HK-2 (cell line): ENCODE results near the gene C22orf42.
A peak's percentile ranks its signal among the peaks of the same experiment; 100 is the strongest.
"Not testable (repeated sequence)": the region's sequence is repeated elsewhere in the genome, so short reads cannot be mapped to it uniquely, and the experiment has no call there.

Source experiments
- DNase-seq: peaks from one replicate; pipeline ENCODE4 v3.0.0-alpha.2; 2018; ENCODE audit not compliant: unreplicated experiment

Gene C22orf42, protein sequence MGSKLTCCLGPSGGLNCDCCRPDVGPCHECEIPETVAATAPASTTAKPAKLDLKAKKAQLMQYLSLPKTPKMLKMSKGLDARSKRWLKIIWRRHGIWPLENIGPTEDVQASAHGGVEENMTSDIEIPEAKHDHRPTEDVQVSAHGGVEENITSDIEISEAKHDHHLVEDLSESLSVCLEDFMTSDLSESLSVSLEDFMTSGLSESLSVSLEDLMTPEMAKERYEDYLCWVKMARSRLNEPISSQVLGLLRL

DNA sequence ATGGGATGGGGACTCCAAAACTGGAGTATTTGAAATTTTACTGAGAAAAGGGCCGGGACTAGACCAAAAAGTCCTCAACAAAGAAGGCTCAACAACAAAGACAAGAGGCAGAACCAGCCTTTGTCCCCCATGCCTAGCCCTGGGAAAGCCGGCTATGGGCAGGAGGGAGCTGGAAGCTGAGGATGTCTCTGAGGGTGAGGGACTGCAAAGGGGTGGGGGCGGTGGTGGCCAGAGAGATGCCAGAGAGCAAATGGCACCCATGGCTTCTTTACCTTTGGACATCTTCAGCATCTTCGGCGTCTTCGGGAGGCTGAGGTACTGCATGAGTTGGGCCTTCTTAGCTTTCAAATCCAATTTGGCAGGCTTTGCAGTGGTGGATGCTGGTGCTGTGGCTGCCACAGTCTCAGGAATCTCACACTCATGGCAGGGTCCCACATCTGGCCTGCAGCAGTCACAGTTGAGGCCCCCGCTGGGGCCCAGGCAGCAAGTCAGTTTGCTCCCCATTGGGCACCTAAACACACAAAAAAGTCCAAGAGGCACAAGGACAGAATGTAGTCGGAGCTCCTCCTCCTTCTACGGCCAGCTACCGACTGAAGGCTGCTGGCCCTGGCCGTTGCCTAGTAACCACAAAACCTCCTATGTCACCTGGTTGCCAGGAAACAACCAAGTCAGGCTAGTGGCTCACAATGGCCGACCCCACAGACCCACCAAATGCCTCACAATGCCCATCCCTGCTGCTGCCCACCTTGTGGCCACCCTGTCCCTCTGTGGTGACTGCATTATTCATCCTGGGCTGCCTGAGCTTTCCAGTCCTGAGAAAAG is at the start of gene C22orf42:
Gene C22orf42, minus strand, starts transcription at position 592 of the 822 bp plus-strand sequence. Its CDS starts 88 bp downstream, at position 504.
- DNase-seq = no peak

DNA sequence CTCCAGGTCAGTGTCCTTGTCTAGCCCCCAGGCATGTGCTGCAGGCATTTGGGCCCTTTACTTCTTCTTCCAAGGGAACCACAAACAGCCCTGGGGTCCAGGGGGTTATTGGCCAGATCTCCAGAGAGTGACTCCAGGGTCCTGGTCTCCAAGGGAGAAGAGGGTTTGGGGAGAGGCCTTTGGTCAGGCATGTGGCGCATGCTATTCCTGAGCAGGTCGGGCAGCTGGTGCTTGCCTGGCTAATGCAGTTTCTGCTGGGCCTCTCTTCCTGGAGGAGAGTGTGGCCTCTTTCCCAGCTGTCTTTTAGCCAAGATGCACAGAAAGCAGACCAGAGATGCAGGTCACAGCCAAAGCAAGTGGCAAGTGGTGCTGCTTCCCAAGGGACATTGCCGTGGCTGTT is 49.6 kb upstream of the C22orf42 start:
- no peak for DNase-seq

- no peak for DNase-seq
Observed at GRCh38 chr22:32207971-32208480, 48.9 kb upstream of the C22orf42 start.

- DNase-seq = peak; percentile 33
Observed at GRCh38 chr22:32206774-32207758, 48.0 kb upstream of the C22orf42 start.

DNA sequence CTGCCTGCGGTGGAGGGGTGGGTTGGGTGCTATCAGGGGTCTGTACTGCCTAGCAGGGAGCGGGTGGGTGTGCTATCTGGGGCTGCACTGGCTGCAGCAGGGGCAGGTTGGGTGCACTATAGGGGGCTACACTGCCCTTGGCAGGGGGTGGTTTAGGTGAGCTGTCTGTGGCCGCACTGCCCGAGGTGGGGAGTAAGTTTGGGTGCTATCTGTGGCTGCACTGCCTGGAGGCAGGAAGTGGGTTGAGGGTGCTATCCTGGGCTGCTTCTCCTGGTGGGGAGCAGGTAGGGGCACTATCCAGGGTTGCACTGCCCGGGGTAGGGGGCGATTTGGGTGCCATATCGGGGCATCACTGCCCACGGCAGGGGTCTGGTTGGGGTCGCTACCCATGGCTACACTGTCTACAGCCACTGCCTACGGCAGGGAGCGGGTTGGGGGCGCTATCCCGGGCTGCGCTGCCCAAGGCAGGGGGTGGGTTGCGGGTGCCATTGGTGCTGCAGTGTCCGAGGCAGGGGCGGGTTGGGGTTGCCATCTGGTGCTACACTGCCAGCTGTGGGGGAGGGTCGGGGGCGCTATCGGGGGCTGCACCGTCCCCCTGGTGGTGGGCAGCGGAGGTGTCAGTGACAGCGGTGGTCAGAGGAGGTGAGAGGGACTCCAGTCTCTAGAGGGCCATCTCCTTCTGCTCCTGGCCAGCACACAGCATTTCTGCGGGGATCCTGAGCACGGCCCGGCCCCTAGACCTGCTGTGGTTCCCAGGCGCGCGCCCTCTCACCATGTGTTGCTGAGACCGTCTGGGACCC is 47.1 kb upstream of the C22orf42 start:
- no peak for DNase-seq

GRCh38 chr22:32204856-32205722 is 46.0 kb upstream of the C22orf42 start, which contains the start of gene RFPL2:
TSS of gene RFPL2 (minus strand) at chr22:32205073. CDS start at chr22:32202451, 2,622 bp downstream.
- DNase-seq = no peak

DNA sequence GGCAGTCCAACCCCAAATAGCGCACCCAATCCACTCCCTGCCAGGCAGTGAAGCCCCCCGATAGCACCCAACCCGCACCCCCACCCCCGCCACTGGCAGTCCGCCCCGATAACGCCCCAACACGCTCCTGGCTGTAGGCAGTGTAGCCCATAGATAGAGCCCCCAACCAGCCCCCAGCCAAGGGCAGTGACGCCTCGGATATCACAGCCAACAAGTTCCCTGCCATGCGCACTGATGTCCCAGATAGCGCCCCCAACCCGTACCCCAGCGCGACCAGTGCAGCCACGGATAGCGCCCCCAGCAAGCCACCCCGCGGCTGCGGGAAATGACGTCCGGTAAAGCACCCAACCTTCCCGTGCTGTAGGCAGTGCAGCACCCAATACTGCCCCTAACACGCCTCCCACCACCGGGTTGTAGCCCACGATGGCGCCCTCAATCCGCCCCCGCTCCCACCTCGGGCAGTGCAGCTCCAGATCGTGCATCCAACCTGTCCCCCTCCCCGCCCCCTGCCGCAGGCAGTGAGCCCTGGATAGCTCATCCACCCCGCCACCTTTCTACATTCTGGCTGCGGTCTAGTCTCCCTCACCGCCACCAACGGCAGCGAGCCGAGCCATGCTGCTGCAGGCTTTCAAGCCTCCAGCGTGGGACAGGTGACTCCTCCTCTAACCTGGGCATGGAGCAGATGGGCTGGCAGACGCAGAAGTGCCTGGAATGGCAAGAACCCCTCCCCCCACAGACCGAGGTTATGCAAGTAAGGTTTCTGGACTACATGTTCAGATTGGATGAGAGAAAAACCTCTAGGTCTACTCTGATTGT is 45.1 kb upstream of the C22orf42 start:
- DNase-seq = no peak

DNA sequence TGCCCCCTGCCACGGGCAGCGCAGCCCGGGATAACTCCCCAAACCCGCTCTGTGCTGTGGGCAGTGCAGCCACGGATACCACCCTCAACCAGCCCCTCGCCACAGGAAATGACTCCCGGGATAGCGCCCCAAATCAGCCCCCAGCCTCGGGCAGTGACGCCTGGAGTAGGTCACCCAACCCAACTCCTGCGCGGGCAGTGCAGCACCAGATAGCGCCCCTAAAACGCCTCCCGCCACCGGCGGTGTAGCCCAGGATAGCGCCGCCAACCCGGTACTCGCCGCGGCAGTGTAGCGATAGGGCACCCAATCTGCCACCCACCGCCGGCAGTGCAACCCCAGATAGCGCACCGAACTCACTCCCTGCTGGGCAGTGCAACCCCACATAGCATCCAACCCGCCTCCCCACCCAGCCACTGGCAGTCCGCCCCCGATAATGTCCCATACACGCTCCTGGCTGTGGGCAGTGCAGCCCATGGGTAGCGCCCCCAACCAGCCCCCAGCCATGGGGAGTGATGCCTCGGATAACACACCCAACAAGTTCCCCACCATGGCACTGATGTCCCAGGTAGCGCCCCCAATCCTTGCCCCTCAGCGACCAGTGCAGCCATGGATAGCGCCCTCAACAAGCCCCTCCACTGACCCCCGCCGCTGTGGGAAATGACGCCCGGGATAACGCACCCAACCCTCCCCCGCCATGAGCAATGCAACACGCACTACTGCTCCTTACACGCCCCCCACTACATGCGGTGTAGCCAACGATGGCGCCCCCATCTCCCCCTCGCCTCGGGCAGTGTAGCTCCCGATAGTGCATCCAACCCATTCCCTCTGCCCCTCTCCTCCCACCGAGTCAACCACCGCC is 44.3 kb upstream of the C22orf42 start:
- no peak for DNase-seq

- DNase-seq = peak; percentile 59
Observed at GRCh38 chr22:32202539-32203180, 43.6 kb upstream of the C22orf42 start.

- no peak for DNase-seq
Observed at GRCh38 chr22:32202161-32202538, 43.0 kb upstream of the C22orf42 start.

GRCh38 chr22:32200752-32201151 is 41.6 kb upstream of the C22orf42 start:
- no peak for DNase-seq

DNA sequence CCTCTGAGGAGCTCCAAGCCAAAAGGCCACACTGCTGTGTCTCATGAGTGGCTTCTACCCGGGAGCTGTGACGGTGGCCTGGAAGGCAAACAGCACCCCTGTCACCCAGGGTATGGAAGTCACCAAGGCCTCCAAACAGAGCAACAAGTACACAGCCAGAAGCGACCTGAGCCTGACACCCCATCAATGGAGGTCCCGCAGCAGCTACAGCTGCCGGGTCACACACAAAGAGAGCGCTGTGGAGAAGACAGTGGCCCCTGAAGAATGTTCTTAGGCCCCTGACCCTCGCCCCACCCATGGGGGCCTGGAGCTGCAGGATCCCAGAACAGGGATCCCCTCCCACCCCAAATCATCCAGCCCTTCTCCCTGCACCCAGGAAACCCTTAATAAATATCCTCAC is 40.9 kb upstream of the C22orf42 start:
- DNase-seq = no peak

DNA sequence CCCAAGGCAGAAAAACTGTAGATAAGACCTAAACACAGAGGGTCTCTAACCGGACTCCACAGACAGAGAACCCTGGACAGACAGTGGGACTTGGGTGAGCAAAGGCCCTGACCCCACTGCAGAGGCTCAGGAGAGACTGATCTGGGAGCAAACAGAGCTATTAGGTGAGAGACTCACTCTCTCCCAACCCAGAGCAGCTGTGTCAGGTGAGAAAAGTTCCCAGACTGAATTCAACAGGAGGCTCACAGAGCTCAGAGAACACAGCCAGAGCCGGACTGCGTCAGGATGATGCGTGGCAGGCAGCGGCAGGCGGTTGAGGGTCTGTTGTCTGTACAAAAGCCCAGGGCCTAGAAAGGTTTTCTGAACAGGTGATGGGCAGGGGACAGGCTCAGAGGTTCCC is 40.2 kb upstream of the C22orf42 start:
- no peak for DNase-seq

DNA sequence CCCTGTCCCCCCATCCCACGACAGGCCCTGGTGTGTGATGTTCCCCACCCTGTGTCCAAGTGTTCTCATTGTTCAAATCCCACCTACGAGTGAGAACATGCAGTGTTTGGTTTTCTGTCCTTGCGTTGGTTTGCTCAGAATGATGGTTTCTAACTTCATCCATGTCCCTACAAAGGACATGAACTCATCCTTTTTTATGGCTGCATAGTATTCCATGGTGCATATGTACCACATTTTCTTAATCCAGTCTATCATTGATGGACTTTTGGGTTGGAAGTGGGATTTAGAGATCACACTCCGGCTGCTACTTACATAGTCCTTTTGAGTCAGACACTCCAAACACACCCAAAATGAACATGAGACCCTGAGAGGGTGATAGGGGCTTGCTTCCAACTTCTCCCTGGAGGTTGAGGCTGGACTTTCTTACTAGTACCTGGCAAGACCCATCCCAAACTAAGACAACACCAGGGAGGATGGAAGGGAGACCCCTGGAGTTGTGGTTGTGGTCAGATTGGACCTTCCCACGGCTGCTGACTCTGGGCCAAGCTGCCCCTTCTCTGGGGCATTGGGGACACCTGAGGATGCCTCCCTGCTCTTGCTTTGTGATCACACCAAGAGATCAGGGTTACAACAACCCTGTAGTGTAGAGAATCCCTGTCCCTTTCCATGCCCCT is 38.6 kb upstream of the C22orf42 start:
- not testable (repeated sequence) for DNase-seq

- DNase-seq = not testable (repeated sequence)
Observed at GRCh38 chr22:32195900-32196299, 36.8 kb upstream of the C22orf42 start.

GRCh38 chr22:32193346-32193745 is 34.2 kb upstream of the C22orf42 start:
- DNase-seq = not testable (repeated sequence)

- DNase-seq = not testable (repeated sequence)
Observed at GRCh38 chr22:32191021-32191420, 31.9 kb upstream of the C22orf42 start.
